GM23338 (cell line): ENCODE measurements around the gene MYO7B.

ENCODE experiments used
- CREB1 ChIP-seq: fragments of 250-450 bp; sonication (Bioruptor Pico); IDR thresholded peaks from 2 replicates; pipeline ENCODE4 v1.5.0; 2020; ENCODE audit warnings: low read depth, mild to moderate bottlenecking, moderate library complexity
- CTCF ChIP-seq, 2 experiments: fragments of 200-600 bp in 1 of 2; sonication (generic) in 1 of 2; conservative IDR thresholded peaks; 2 replicates each; pipeline versions ENCODE4 v1.5.1 to v1.6.1; 2016 to 2017; ENCODE audit warnings: antibody characterized with exemption in 2 of 2, low read depth in 2 of 2, mild to moderate bottlenecking in 2 of 2, moderate library complexity in 1 of 2
- ETS1 ChIP-seq: IDR thresholded peaks from 2 replicates; pipeline ENCODE4 v1.6.1; 2016; ENCODE audit warnings: antibody characterized with exemption
- EZH2 ChIP-seq: fragments of 200-600 bp; sonication (generic); IDR thresholded peaks from one replicate; pipeline ENCODE4 v1.8.0; 2017; ENCODE audit warnings: antibody characterized with exemption, mild to moderate bottlenecking, low read depth; ENCODE audit not compliant: unreplicated experiment
- EZH2phosphoT487 ChIP-seq: fragments of 200-600 bp; sonication (generic); IDR thresholded peaks from one replicate; pipeline ENCODE4 v1.8.1; 2018; ENCODE audit warnings: antibody characterized with exemption; ENCODE audit not compliant: unreplicated experiment
- JUNB ChIP-seq: IDR thresholded peaks from one replicate; pipeline ENCODE4 v1.6.1; 2016; ENCODE audit warnings: antibody characterized with exemption; ENCODE audit not compliant: unreplicated experiment
- NANOG ChIP-seq: IDR thresholded peaks from 2 replicates; pipeline ENCODE4 v1.6.1; 2016; ENCODE audit warnings: antibody characterized with exemption, borderline replicate concordance
- POLR2AphosphoS5 ChIP-seq: IDR thresholded peaks from 2 replicates; pipeline ENCODE4 v1.6.1; 2016; ENCODE audit warnings: antibody characterized with exemption, low read depth
- ZNF114 ChIP-seq: fragments of 250-450 bp; sonication (Bioruptor Pico); IDR thresholded peaks from 2 replicates; pipeline ENCODE4 v1.5.0; 2020; ENCODE audit warnings: mild to moderate bottlenecking, moderate library complexity
- ZNF331 ChIP-seq: fragments of 250-450 bp; sonication (Bioruptor Pico); IDR thresholded peaks from 2 replicates; pipeline ENCODE4 v1.5.0; 2020; ENCODE audit warnings: low read depth, mild to moderate bottlenecking, moderate library complexity
- ZNF462 ChIP-seq: fragments of 250-450 bp; sonication (Bioruptor Pico); IDR thresholded peaks from 2 replicates; pipeline ENCODE4 v1.5.0; 2020; ENCODE audit warnings: mild to moderate bottlenecking, moderate library complexity
- TF ChIP-seq, protein P1 (sequence below): IDR thresholded peaks from one replicate; pipeline ENCODE4 v1.6.1; 2018; ENCODE audit warnings: antibody characterized with exemption; ENCODE audit not compliant: unreplicated experiment

DNA sequence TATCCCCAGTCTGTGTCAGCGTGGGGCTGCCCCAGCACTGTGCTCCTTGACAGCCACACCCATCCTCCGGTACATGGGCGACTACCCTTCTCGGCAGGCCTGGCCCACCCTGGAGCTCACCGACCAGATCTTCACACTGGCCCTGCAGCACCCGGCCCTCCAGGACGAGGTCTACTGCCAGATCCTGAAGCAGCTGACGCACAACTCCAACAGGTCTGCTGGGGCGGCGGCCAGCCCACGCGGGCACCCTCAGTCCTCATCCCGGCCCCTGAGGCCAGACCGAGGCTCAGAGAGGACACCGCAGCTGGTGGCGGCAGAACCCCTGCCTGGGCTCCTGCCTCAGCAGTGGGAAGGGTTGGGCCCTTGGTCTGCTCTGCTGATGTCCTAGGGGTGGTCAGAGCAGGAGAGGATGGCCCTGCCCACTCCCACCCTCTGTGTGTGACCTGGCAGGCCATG, 96.1 kb downstream of the MYO7B start:
- TF ChIP-seq CTCF (conservative IDR thresholded peaks at IDR 0.05; ENCODE audit: low read depth in 2 of 2) (no peak), EZH2 (no peak), POLR2AphosphoS5 (no peak), ZNF114 (no peak), JUNB (no peak), EZH2phosphoT487 (no peak), ZNF331 (CRISPR knock-in tag) (no peak), CREB1 (CRISPR knock-in tag) (no peak), ETS1 (no peak), NANOG (no peak), ZNF462 (CRISPR knock-in tag) (no peak)
- TF ChIP-seq, protein P1, sequence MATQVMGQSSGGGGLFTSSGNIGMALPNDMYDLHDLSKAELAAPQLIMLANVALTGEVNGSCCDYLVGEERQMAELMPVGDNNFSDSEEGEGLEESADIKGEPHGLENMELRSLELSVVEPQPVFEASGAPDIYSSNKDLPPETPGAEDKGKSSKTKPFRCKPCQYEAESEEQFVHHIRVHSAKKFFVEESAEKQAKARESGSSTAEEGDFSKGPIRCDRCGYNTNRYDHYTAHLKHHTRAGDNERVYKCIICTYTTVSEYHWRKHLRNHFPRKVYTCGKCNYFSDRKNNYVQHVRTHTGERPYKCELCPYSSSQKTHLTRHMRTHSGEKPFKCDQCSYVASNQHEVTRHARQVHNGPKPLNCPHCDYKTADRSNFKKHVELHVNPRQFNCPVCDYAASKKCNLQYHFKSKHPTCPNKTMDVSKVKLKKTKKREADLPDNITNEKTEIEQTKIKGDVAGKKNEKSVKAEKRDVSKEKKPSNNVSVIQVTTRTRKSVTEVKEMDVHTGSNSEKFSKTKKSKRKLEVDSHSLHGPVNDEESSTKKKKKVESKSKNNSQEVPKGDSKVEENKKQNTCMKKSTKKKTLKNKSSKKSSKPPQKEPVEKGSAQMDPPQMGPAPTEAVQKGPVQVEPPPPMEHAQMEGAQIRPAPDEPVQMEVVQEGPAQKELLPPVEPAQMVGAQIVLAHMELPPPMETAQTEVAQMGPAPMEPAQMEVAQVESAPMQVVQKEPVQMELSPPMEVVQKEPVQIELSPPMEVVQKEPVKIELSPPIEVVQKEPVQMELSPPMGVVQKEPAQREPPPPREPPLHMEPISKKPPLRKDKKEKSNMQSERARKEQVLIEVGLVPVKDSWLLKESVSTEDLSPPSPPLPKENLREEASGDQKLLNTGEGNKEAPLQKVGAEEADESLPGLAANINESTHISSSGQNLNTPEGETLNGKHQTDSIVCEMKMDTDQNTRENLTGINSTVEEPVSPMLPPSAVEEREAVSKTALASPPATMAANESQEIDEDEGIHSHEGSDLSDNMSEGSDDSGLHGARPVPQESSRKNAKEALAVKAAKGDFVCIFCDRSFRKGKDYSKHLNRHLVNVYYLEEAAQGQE = no peak
